Measurements from ENCODE around the gene CSNK1D.
A peak's percentile ranks its signal among the peaks of the same experiment; 100 is the strongest.

CSNK1D gene

DNA sequence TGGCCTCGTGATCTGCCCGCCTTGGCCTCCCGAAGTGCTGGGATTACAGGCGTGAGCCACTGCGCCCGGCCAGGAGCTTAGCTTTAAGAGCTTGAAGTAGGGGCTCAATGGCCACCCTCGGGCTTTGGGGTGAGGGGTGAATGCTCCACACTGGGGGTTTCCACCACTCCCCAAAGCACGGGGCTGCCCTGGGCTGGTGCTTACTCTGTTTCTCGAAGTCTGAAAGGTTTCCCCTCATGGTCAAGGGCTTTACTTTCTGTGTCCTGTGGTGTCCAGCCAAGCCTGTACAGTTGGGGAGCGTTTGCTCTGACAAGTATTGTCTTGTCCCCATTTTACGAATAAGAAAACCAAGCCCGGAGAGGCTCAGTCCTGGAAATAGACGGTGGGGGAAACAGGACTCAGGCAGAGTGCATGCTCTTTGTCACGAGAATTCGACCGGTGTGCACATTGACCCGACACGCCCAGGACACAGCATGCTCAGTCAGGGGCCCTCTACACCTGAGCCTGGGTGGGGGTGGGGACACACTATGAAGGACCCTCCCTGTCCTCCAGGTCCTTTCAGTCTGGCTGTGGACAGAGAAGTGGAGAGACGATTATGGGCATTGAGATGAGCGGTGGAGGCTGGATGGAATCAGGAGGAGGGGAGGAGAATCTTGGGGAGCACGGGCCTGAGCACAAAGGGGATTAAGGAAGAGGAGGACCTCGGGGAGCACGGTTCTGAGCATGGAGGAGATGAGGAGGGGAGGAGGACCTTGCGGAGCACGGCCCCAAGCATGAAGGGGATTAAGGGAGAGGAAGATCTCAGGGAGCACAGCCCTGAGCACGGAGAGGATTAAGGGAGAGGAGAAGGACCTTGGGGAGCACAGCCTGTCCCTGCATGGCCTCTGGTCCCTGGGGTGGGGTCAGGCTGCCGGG lies 36.4 kb upstream of the CSNK1D start:
- no peak for DNase-seq

DNA sequence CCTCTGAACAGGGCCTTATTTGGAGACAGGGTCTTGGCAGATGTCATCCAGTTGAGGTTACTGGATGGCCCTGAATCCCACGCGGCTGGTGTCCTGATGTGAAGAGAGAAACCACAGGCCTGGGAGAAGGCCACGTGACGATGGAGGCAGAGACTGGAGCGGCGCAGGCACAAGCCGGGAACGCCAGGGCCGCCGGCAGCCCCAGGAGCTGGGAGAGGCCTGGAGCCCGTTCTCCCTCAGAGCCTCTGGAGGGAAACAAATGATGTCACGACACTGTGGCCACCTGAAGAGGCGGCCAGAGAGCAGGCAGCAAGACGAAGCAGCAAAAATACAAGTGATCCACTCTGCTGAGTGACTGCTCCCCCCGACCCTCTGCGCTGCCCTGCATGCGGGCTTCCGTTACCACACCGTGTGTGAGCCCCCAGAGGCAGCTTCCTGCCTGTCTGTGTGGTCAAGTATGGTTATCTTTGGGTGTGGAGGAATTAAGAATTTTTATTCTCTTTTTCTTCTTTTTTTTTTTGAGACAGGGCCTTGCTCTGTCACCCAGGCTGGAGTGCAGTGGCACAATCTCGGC lies 32.3 kb upstream of the CSNK1D start:
- DNase-seq = no peak

DNA sequence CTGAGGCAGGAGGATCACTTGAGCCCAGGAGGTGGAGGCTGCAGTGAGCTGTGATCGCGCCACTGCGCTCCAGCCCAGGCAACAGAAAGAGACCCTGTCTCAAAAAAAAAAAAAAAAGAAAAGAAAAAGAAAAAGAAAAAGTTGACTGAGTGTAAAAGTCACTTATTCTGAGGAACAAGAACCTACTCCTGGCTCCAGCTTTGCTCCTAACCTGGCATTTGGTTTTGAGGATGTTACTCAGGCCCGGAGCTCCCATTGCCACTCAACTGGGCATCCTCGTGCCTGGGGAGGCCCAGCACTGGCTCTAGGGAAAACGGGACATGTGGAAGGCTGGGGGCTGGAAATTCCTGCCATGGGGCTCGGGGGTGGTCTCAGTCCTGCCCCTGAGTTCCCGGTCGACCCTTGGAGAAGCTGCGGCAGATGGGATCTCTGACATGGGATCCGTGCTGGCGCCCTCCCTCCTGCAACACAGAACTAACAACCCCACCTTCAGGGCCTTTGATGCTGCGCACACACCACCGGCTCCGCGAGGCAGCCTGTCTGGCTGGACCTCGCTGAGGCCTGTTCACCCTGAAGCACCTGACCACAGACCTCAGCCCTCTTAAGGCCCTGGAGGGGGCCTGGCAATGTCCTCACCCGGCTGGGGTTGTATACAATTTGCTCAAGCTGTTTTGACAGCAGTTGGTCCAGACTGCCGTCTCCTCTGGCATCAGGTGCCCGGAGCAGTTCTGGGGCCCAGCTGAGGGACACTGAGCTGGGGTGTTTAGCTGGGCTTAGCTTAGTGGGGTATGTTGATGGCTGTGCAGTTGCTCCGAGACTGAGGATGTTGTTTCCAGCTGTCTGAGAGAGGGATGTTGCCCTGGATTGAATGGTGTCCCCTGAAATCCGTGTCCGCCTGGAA lies 31.6 kb upstream of the CSNK1D start:
- DNase-seq = peak in 1 of 2 experiments; percentile 4

DNA sequence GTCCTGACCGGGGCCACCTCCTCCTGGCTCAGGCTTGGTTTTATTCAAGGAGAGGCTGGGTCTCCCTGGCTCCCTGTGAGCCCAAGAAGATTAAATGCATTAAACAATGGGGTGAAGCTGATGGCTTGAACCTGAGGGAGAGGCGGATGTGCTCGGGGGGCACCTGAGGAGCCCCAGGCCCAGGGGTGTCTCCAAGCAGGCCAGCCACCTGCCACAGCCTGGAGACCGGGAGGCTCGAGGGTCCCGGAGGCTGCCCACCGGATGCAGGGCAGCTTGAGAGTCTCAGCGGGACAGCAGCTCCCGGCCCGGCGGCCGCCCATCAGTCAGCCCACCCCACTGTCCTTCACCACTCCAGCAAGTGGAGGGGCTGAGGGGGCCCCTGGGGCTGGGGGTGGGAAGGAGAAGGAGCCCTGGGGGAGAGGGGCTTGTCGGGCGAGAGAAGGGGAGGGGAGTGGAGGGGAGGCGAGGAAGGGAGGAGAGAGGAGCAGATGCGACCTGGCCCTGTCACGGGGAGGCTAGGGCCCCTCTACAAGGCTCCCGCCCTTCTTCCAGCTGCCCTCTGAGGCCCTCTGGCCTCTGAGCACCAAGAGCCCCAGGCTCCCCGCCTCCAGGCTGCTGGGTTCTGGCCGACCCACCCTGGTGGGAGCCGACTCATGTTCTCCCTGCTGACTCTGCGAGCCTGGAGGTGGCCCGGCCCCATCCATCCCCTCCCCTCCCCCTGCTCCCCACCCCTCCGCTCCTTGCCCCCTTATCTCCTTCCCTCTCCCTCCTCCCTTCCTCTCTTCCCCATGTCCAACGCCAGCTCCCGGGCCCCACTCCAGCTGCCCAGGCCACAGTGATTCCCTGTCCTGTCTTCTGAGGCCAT lies 30.7 kb upstream of the CSNK1D start:
- no peak for DNase-seq

DNA sequence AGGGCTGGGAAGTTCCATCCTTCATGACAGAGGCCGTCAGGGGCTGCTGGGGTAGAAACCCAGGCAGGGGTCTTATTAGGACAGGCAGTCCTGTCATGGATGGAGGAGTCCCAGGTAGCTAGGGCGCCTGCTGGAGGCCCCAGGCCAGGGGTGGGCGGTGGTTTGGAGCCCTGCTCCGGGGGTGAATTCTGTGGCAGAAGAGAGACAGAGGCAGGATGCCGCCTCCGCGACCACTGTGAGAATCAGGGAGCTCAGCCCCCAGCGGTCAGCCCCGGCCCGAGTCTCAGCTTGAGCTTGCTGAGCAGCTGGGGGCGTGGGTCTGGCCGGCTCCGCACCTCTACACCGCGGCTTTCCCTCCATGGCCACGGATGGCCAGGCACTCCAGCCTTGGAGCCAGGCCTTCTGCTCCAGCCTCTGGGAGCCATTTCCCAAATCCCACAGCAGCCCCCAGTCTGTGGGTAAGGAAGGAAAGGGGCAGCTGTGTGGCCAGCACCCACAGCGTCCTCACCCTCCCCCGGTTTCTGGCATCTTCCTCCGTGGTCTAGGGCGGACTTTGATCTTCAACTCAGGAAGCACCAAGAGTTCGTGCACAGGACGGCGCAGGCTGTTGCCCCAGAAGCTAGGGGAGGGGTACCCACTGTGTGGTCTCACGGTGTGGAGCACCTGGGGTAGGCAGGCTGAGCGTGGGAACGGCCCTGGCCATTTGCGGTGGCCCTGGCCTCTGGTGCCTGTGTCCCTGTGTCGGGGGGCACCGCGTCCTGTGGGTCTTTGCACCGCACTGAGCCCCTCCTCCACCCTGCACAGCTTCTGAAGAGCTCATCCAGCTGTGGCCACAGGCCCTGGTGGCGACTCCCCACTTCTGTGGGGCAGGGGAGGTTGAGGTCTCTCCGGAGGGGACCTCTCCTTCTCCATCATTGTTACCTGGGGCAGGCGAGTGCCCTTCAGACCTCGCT lies 29.8 kb upstream of the CSNK1D start:
- DNase-seq = no peak

DNA sequence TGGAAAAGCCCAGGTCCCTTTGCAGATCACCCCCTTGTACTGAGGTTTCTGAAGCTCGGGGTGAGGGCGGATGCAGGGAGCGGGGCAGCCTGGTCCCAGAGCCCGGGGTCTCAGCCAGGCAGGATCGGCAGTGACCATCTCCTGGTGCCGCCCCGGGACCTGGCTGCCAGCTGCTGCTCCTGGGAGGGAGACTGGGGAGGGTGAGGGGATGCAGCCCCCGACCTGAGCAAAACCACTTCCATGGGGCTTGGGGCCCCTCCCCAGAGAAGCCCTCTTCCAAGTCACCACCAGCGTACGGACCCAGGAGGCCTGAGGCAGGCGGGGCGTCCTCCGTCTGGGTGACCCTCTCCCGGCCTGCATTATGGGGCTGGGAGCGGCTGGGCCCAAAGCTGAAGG lies 29.1 kb upstream of the CSNK1D start:
- no peak for DNase-seq

DNA sequence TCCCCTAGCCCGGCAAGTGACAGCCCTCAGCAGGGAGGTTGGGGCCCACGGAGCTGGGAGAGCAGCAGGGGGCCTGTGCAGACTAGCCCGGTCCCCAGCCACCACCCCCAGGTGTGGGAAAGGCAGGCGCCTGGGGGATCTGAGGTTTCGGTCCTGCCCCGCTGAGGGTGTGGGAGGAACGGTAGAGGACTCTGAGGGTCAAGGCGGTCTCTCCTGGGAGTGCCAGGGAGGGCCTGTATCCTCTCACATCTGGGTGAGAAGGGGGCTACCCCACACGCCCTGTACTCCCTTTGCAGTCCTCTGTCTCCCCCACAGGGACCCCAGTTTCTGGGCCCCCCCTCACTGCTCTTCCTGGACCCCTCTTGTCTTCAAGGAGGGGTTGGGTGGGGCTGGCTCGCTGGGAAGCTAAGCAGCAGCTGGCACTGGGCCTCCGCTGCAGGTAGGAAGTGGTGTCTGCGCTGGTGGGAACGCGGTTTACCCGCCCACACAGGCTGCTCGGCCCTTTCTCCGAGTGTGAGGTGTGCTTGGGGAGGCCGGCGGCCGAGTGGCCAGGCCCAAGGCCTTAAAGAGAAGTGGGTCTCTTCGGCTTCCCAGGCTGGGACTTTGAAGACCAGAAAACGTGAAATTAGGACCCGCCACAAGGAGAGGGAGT lies 28.5 kb upstream of the CSNK1D start:
- DNase-seq = no peak

DNA sequence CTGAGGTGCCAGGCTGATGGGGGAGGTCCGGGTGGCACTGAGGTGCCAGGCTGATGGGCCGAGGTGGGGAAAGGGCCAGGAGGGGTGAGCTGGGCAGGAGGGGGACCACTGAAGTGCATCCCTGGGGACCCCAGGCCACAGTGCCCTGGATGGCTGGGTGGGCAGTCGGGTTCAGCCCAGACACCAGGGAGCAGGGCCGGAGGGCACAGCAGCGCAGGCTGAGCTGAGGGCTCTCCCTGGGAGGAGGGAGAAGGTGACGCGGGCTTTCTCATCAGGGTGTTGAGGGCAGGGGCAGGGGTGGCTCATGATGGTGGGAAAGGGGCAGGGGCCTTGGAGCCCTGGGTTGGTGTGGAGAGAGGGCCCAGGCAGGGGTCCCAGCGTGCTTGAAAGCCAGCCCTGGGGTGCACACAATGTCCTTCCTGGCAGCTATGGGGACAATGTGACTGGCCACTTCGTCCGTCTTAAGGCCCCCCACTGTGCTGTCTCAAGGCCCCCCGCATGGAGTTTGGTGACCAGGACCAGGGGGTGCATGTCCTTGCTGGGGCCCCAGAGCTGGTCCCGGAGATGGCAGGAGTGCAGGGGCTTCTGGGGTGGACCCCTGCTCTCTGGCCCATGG lies 27.9 kb upstream of the CSNK1D start:
- no peak for DNase-seq

DNA sequence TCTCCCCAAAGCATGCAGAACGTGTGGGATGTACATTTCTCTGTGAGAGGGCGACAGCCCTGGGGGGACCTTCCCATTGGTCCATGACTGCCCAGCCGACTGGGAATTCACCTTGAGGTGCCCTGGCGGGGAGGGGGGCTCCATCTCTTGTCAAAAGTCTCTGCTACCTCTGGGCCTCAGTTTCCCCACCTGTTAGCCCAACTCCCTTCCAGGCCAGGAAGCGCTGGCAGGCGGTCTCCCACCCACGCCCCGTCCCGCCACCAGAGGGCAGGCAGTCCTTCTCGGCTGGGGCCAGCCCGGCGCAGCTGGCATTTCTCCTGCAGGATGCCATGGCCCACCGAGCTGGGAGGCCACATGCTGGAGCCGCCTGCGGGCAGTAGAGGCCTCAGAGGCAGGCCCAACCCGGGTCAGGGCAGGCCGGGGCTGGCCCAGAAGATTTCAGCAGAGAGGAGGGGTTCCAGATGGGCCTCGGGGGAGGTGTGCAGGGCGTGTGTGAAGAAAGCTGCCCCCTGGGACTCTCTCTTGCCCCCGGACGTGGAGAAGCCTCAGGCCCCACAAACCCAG lies 27.3 kb upstream of the CSNK1D start:
- DNase-seq = peak in 1 of 2 experiments; percentile 49

DNA sequence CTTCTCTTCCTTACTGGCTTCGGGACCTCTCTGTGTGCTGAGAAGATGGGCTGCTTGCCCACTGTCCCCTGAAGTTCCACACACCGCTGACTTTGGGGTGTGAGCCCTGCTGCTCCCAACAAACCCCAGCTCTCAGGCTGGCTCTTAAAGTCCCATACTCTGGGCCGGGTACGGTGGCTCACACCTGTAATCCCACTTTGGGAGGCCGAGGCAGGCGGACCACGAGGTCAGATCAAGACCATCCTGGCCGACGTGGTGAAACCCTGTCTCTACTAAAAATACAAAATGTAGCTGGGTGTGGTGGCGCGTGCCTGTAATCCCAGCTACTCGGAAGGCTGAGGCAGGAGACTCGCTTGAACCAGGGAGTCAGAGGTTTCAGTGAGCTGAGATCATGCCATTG lies 26.7 kb upstream of the CSNK1D start:
- DNase-seq = no peak

DNA sequence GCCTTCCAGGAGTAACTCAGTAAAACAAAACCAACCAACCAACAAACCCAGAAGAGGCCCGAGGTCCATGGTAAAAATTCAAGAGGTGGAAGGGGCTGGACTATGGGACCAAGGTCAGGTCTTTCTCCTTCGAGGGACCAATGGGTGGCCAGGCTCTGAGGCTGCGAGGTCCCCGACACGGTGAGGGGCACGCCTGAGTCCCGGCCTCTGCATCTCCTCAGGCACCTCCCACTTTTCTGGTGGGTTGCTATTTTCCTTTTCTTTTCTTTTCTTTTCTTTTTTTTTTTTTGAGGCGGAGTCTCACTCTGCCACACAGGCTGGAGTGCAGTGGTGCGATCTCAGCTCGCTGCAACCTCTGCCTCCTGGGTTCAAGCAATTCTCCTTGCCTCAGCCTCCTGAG lies 26.0 kb upstream of the CSNK1D start:
- no peak for DNase-seq

DNA sequence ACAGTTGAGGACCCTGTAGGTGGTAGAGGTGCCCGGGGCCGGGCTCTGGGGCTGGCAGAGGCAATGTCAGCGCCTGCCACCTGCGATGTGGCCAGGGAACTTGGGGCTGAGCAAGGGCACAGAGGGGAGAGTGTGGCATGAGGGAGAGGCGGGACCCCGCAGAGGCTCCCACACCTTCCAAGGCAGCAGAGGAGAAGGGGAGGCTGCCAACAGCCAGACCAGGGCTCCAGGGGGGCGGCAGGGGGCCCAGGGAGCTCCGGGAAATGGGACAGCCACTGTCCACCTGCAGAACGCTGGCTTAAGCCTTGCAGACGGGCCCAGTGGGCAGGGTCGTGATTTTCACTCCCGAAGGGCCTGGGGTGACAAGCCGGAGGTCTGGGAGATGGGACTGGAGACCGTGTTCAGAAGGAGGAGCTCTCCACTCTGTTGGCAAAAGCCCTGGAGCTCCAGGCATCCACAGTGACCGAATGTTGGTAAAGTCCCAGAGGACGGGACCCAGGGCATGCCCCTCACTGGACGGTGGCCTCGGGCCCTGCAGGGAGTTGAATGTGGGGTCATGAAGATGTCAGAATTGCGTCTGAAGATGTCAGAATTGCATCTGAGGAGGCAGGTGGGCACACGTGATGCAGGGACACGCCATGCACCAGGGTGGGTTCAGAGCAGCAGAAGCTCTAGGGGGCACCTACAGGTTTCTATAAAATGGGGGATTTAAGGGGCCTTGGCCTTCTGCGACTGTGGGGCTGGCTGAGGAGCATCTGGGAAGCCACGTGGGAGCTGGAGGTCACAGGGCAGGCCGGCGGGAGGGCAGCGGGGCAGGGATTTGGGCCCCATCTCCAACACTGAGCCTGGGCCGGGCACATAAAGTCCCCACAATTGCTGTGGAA lies 25.3 kb upstream of the CSNK1D start:
- DNase-seq = no peak

DNA sequence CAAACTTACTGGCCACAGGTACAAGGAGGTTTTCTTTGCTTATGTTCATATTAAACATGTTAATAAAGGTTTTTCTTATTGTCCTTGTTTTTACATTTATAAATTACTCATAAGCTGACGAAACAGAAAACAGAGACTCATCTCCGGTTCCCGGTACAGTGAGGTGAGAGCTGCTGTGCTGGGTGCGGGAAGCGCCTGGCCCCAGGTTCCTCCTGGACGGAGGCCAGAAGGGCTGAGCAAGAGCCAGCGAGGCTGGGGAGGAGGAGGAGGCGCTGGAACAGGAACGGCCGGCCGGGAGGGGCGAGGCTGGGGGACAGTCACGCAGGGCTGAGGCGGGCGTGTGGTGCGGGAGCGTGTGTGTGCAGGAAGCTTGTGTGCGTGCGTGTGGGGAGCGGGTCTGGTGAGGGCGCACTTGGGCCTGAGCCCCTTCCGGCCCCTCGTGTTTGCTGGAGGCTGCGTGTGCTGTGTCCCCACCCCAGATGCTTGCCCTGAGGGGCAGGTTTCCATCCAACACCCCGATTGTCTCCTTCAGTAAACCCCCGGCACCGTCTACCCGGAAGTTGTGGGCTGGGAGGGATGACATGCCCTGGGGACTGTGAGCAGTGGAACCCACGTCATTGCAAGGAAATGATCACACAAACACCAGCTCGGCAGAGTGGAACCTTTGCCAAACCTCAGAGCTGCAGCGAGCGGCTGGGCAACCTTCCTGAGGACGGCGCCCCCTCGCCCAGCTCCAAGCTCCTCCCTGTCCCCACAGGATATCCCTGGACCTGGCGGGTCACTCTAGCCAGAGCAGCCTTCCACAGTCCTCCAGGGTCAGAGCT lies 24.4 kb upstream of the CSNK1D start:
- DNase-seq = peak in 1 of 2 experiments; percentile 7

DNA sequence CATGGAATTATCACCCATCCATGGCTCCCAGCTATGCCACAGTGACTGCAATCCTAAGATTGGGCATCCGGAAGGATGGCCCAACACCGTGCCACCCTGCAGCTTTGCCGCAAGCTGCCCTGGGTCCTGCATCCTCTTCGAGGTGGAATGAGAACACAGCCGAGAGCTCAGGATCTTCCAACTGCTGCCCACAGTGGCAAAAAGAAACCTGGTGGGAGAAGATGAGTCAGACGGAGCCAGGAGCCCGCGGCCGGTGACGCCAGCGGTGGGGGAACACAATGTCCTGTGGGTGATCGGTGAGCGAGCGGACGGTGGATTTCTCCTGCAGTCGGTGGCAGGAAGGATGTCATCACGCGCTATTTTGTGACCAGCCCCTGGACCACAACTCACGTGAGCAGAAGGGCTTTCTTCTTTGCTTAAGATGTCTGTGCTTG lies 23.8 kb upstream of the CSNK1D start:
- no peak for DNase-seq

DNA sequence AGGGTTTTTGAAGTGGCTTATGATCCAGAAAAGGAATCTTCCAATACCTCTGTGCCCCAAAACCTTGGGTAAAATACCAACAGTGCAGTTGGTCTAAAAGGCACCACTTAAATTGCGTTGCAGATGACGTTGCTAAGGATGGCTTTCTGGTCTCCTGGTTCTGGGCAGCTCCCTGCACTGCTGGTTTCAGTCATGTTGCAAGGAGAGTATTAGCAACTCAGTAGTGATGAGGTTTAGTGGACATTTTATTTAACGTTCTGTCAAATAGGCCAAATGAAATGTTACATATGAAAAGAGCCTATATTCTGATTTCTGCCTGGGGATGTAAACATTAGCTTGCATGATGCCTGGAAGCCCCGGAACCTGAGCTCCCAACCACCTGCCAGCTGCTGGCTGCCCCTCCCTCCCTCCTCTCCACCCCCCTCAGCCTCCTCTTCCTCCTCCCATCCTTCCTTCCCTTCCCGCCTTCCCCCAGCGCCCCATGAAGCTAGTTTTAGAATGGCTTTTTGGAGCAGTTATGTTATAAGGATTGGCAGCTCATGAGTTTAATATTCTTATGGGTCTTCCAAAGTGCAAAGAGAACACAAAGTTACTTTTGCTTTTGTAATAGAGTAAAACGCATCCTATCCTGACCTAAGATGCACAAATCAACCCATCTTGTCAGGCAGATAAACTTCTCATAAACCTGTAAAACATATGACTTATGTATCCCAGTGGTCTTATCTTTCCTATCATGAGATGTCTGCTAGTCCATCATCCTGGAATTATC lies 23.2 kb upstream of the CSNK1D start:
- peak in 1 of 2 experiments; percentile 4 for DNase-seq

DNA sequence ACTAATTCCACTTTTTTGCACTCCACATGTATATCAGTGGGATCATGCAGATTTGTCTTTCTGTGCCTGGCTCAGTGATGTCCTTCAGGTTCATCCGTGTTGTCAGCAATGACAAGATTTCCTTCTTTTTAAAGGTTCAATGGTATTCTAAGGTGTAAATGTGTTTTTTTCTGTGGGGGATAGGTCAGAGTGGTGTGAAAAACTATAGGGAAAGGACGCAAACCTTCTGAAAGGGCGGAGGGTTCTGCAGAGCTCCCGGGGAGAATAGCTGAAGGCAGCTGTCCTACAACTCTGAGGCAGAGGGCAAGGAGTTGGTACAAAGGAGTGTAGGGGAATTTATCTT lies 21.9 kb upstream of the CSNK1D start:
- DNase-seq = no peak

Data from NCI-H524 (cell line).